ENCODE results near the gene LUZP2. TPM values are rescaled to one million over a fixed set of nuclear protein-coding genes. Genes with fewer than 3 reads are reported as not detected.

LUZP2 gene
- total and polyA plus RNA-seq, 9 of the 15 experiments (the other 6 are each of a cell fraction or from before 2014, with no cell fraction given): not detected

DNA sequence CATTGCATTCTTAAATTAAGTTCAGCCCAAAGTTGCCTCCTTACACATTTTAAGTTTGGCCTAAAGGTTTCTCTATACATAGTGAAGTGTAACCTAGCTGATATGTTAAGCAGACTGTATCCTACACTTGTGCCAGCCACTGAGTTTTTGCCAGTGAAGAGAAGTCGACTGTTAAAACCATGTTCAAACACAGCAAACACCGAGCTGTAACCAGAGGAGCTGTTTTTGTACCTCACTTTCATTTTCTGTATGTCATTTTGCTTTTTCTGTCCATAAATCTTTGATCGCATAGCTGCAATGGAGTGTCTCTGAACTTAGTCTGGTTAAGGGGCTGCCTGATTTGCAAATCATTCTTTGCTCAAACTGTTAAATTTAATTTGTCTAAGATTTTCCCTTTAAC is 403.7 kb downstream of the LUZP2 start:
- Histone ChIP-seq H3K4me3 (no peak overlapping the region), H3K36me3 (ENCODE audit: control insufficient read depth, insufficient read depth, low read length) (no peaks in the 10 kb centered on the region), H3K9ac (ENCODE audit: insufficient read depth in 1 of 2, low read depth in 2 of 2, low read length in 2 of 2) (no peak overlapping the region), H2AFZ (ENCODE audit: low read depth, low read length) (no peak overlapping the region), H3K27me3 (ENCODE audit: control insufficient read depth in 2 of 2, insufficient read depth in 2 of 2, low read length in 2 of 2) (no peaks in the 10 kb centered on the region), H4K20me1 (replicated peaks; ENCODE audit: control insufficient read depth, insufficient read depth, low read length) (no peaks in the 10 kb centered on the region), H3K4me1 (replicated peaks in 1 of 2; ENCODE audit: control insufficient read depth in 2 of 2, insufficient read depth in 2 of 2, low read length in 2 of 2) (no peaks in the 10 kb centered on the region), H3K79me2 (ENCODE audit: control insufficient read depth, insufficient read depth, low read length) (no peaks in the 10 kb centered on the region), H3K9me1 (ENCODE audit: control insufficient read depth, insufficient read depth, low read length) (no peaks in the 10 kb centered on the region), H3K27ac (ENCODE audit: extremely low read depth, low read depth, low read length) (no peak overlapping the region), H3K9me3 (replicated peaks; ENCODE audit: control insufficient read depth, insufficient read depth, low read depth, low read length) (no peaks in the 10 kb centered on the region), H3K4me2 (ENCODE audit: insufficient read depth, low read length) (no peak overlapping the region)
- TF ChIP-seq FOXK2 (conservative IDR thresholded peaks at IDR 0.05 in 1 of 2, IDR thresholded peaks at IDR 0.05 in 1 of 2; ENCODE audit: low read depth in 2 of 2): no peak
- TF ChIP-seq SPI1 (IDR thresholded peaks at IDR 0.05; ENCODE audit: borderline replicate concordance, low read depth, low read length): no peak
- no peak for TF ChIP-seq BDP1 (IDR thresholded peaks at IDR 0.05; ENCODE audit: insufficient read depth, insufficient read length)
- TF ChIP-seq BHLHE40 (IDR thresholded peaks at IDR 0.05; ENCODE audit: low read length): no peak
- no peak for TF ChIP-seq ZNF324 (CRISPR knock-in tag; IDR thresholded peaks at IDR 0.05)
- TF ChIP-seq SETDB1 (IDR thresholded peaks at IDR 0.05; ENCODE audit: low read length): no peak
- no peak for TF ChIP-seq TGIF2 (CRISPR knock-in tag; IDR thresholded peaks at IDR 0.05)
- TF ChIP-seq, protein P1, sequence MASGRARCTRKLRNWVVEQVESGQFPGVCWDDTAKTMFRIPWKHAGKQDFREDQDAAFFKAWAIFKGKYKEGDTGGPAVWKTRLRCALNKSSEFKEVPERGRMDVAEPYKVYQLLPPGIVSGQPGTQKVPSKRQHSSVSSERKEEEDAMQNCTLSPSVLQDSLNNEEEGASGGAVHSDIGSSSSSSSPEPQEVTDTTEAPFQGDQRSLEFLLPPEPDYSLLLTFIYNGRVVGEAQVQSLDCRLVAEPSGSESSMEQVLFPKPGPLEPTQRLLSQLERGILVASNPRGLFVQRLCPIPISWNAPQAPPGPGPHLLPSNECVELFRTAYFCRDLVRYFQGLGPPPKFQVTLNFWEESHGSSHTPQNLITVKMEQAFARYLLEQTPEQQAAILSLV (tag; IDR thresholded peaks at IDR 0.05): no peak
- TF ChIP-seq CTBP1 (IDR thresholded peaks at IDR 0.05; ENCODE audit: borderline replicate concordance): no peak
- TF ChIP-seq, protein P2, sequence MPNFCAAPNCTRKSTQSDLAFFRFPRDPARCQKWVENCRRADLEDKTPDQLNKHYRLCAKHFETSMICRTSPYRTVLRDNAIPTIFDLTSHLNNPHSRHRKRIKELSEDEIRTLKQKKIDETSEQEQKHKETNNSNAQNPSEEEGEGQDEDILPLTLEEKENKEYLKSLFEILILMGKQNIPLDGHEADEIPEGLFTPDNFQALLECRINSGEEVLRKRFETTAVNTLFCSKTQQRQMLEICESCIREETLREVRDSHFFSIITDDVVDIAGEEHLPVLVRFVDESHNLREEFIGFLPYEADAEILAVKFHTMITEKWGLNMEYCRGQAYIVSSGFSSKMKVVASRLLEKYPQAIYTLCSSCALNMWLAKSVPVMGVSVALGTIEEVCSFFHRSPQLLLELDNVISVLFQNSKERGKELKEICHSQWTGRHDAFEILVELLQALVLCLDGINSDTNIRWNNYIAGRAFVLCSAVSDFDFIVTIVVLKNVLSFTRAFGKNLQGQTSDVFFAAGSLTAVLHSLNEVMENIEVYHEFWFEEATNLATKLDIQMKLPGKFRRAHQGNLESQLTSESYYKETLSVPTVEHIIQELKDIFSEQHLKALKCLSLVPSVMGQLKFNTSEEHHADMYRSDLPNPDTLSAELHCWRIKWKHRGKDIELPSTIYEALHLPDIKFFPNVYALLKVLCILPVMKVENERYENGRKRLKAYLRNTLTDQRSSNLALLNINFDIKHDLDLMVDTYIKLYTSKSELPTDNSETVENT (CRISPR knock-in tag; IDR thresholded peaks at IDR 0.05): no peak
- no peak for TF ChIP-seq BRF1 (IDR thresholded peaks at IDR 0.05; ENCODE audit: borderline replicate concordance, extremely low read depth, insufficient read length)
- no peak for TF ChIP-seq PYGO2 (tag; IDR thresholded peaks at IDR 0.05)
- TF ChIP-seq HNRNPK (IDR thresholded peaks at IDR 0.05; ENCODE audit: low read depth, low read length, poor library complexity, severe bottlenecking): no peak
- TF ChIP-seq SOX6 (IDR thresholded peaks at IDR 0.05): no peak
- TF ChIP-seq, protein P3, sequence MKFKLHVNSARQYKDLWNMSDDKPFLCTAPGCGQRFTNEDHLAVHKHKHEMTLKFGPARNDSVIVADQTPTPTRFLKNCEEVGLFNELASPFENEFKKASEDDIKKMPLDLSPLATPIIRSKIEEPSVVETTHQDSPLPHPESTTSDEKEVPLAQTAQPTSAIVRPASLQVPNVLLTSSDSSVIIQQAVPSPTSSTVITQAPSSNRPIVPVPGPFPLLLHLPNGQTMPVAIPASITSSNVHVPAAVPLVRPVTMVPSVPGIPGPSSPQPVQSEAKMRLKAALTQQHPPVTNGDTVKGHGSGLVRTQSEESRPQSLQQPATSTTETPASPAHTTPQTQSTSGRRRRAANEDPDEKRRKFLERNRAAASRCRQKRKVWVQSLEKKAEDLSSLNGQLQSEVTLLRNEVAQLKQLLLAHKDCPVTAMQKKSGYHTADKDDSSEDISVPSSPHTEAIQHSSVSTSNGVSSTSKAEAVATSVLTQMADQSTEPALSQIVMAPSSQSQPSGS (CRISPR knock-in tag; IDR thresholded peaks at IDR 0.05): no peak
- no peak for TF ChIP-seq NFYB (IDR thresholded peaks at IDR 0.05; ENCODE audit: extremely low read depth, insufficient read length)
- TF ChIP-seq BACH1 (tag; IDR thresholded peaks at IDR 0.05): no peak
- TF ChIP-seq ZNF197 (CRISPR knock-in tag; IDR thresholded peaks at IDR 0.05; ENCODE audit: low read depth): no peak
- TF ChIP-seq ZNF699 (CRISPR knock-in tag; IDR thresholded peaks at IDR 0.05; ENCODE audit: insufficient replicate concordance): no peak
- no peak for TF ChIP-seq NRF1 (conservative IDR thresholded peaks at IDR 0.05 in 1 of 2, IDR thresholded peaks at IDR 0.05 in 1 of 2)
- 3% methylated on average over 3 of the region's 3 CpGs for WGBS (ENCODE audit: insufficient coverage, low coverage, missing lambda C conversion rate)
- ATAC-seq (no peak), FAIRE-seq (no peak), DNase-seq (ENCODE audit: extremely low read depth in 1 of 4, low spot score in 3 of 4) (no peak)
- BruUV-seq (replicated peaks): no TSS peak
- CTCF ChIA-PET (ENCODE audit: low intra/inter-chr PET ratio): no interaction called here
- intact Hi-C loops (cut with micrococcal nuclease): no loop called here
- POLR2A ChIA-PET: no interaction called here
- in situ Hi-C loops (cut with MboI): no loop called here
